HCT116 (cell line): ENCODE data around the gene DNAJC7.

Source experiments
- CEBPB ChIP-seq: IDR thresholded peaks from 2 replicates; pipeline ENCODE4 v1.6.1; 2012; ENCODE audit warnings: low read depth
- CTCF ChIP-seq, 3 experiments: fragments of 200-600 bp in 1 of 3; sonication (generic) in 1 of 3; IDR thresholded peaks in 2 of 3; conservative IDR thresholded peaks in 1 of 3; 2 replicates each; pipeline ENCODE4 v1.5.1; 2012 to 2017; ENCODE audit warnings: low read depth in 2 of 3, low read length in 2 of 3, antibody characterized with exemption in 1 of 3, borderline replicate concordance in 1 of 3, control low read depth in 1 of 3, mild to moderate bottlenecking in 1 of 3, mixed read lengths in 1 of 3, mixed run types in 1 of 3, moderate library complexity in 1 of 3; ENCODE audit not compliant: insufficient read depth in 1 of 3
- EZH2phosphoT487 ChIP-seq: fragments of 200-600 bp; IDR thresholded peaks from 2 replicates; pipeline ENCODE4 v1.6.1; 2018; ENCODE audit warnings: antibody characterized with exemption, borderline replicate concordance
- JUND ChIP-seq: IDR thresholded peaks from 2 replicates; pipeline ENCODE4 v1.6.1; 2012
- POLR2A ChIP-seq: IDR thresholded peaks from 2 replicates; pipeline ENCODE4 v1.7.0; 2011; ENCODE audit warnings: borderline replicate concordance; ENCODE audit not compliant: insufficient read depth, insufficient read length; ENCODE audit errors: extremely low read depth
- RAD21 ChIP-seq: IDR thresholded peaks from 2 replicates; pipeline ENCODE4 v1.6.1; 2012; ENCODE audit warnings: low read depth, mild to moderate bottlenecking

GRCh38 chr17:42047343-42047742 is 30.1 kb upstream of the DNAJC7 start:
- TF ChIP-seq EZH2phosphoT487 (no peak), JUND (no peak), CTCF (IDR thresholded peaks at IDR 0.05 in 2 of 3, conservative IDR thresholded peaks at IDR 0.05 in 1 of 3; ENCODE audit: borderline replicate concordance in 1 of 3, insufficient read depth in 1 of 3, low read depth in 2 of 3, low read length in 2 of 3) (no peak), RAD21 (no peak), POLR2A (no peak), CEBPB (no peak)
